ENCODE data around the gene ITFG1. TPM values are rescaled to one million over a fixed set of nuclear protein-coding genes. Genes with fewer than 3 reads are reported as not detected.

The ITFG1 gene
- total RNA-seq, 2 experiments from 2014 or later: 18.0 to 18.5 TPM

GRCh38 chr16:47244206-47244605, 216.7 kb downstream of the ITFG1 start:
- intact Hi-C loops (cut with DNase I, micrococcal nuclease): no loop called here

GRCh38 chr16:47241061-47241460, 219.8 kb downstream of the ITFG1 start:
- H3K36me3 Mint-ChIP-seq (ENCODE audit: low read depth): peaks cover 52% of the 10 kb centered on the region
- no peak for ATAC-seq (ENCODE audit: poor library complexity)
- H3K27ac Mint-ChIP-seq: no peak overlapping the region
- no peak for DNase-seq
- Histone ChIP-seq H3K27ac (ENCODE audit: low read depth in 1 of 2, low read length in 2 of 2) (no peak overlapping the region), H3K36me3 (ENCODE audit: insufficient read depth, low read length) (peaks cover 7% of the 10 kb centered on the region), H3K4me3 (ENCODE audit: low read length) (no peak overlapping the region), H3K4me1 (ENCODE audit: insufficient read depth, low read length) (no peaks in the 10 kb centered on the region), H3K27me3 (ENCODE audit: control insufficient read depth in 1 of 2, insufficient read depth in 2 of 2, low read length in 2 of 2) (no peaks in the 10 kb centered on the region), H3K9me3 (ENCODE audit: control insufficient read depth in 1 of 2, insufficient read depth in 1 of 2, low read length in 2 of 2) (no peaks in the 10 kb centered on the region)
- no peaks in the 10 kb centered on the region for H3K27me3 Mint-ChIP-seq
- no peaks in the 10 kb centered on the region for H3K4me1 Mint-ChIP-seq (ENCODE audit: low read depth)
- no peaks in the 10 kb centered on the region for H3K9me3 Mint-ChIP-seq
- intact Hi-C loops (cut with DNase I, micrococcal nuclease): no loop called here
- POLR2A ChIA-PET: no interaction called here
- no peak for TF ChIP-seq CTCF (IDR thresholded peaks at IDR 0.05)
- no peak overlapping the region for H3K4me3 Mint-ChIP-seq
- CTCF ChIA-PET: no interaction called here

More at GRCh38 chr16:47244206-47244605, 216.7 kb downstream of the ITFG1 start:
- no peak for ATAC-seq (ENCODE audit: poor library complexity)
- H3K4me3 ChIP-seq (ENCODE audit: low read length): no peak overlapping the region
- Mint-ChIP-seq H3K9me3 (no peaks in the 10 kb centered on the region), H3K27ac (no peak overlapping the region), H3K4me3 (no peak overlapping the region), H3K4me1 (ENCODE audit: low read depth) (no peaks in the 10 kb centered on the region), H3K27me3 (no peaks in the 10 kb centered on the region), H3K36me3 (ENCODE audit: low read depth) (peaks cover 46% of the 10 kb centered on the region)
- H3K9me3 ChIP-seq (ENCODE audit: control insufficient read depth in 1 of 2, insufficient read depth in 1 of 2, low read length in 2 of 2): no peaks in the 10 kb centered on the region
- POLR2A ChIA-PET: no interaction called here
- no peaks in the 10 kb centered on the region for H3K4me1 ChIP-seq (ENCODE audit: insufficient read depth, low read length)
- no peak for DNase-seq
- no peaks in the 10 kb centered on the region for H3K27me3 ChIP-seq (ENCODE audit: control insufficient read depth in 1 of 2, insufficient read depth in 2 of 2, low read length in 2 of 2)
- H3K36me3 ChIP-seq (ENCODE audit: insufficient read depth, low read length): peaks cover 4% of the 10 kb centered on the region
- no peak for TF ChIP-seq CTCF (IDR thresholded peaks at IDR 0.05)
- CTCF ChIA-PET: no interaction called here
- H3K27ac ChIP-seq (ENCODE audit: low read depth in 1 of 2, low read length in 2 of 2): no peak overlapping the region

- Histone ChIP-seq H3K27ac (ENCODE audit: low read depth in 1 of 2, low read length in 2 of 2) (no peak overlapping the region), H3K4me3 (ENCODE audit: low read length) (no peak overlapping the region), H3K9me3 (ENCODE audit: control insufficient read depth in 1 of 2, insufficient read depth in 1 of 2, low read length in 2 of 2) (no peaks in the 10 kb centered on the region), H3K4me1 (ENCODE audit: insufficient read depth, low read length) (no peaks in the 10 kb centered on the region), H3K36me3 (ENCODE audit: insufficient read depth, low read length) (peaks cover 7% of the 10 kb centered on the region), H3K27me3 (ENCODE audit: control insufficient read depth in 1 of 2, insufficient read depth in 2 of 2, low read length in 2 of 2) (no peaks in the 10 kb centered on the region)
- Mint-ChIP-seq H3K4me1 (ENCODE audit: low read depth) (no peaks in the 10 kb centered on the region), H3K36me3 (ENCODE audit: low read depth) (peaks cover 70% of the 10 kb centered on the region), H3K27ac (no peak overlapping the region), H3K9me3 (no peaks in the 10 kb centered on the region), H3K27me3 (no peaks in the 10 kb centered on the region), H3K4me3 (no peak overlapping the region)
- intact Hi-C loops (cut with DNase I, micrococcal nuclease): no loop called here
- DNase-seq (no peak), ATAC-seq (ENCODE audit: poor library complexity) (no peak)
- ChIA-PET CTCF (no interaction called here), POLR2A (no interaction called here)
- TF ChIP-seq CTCF (IDR thresholded peaks at IDR 0.05): no peak
These were observed 224.1 kb downstream of the ITFG1 start for GRCh38 chr16:47236716-47237115.

All from CD4-positive, alpha-beta T cell (primary cell).